ENCODE results near the gene RAE1.

DNA sequence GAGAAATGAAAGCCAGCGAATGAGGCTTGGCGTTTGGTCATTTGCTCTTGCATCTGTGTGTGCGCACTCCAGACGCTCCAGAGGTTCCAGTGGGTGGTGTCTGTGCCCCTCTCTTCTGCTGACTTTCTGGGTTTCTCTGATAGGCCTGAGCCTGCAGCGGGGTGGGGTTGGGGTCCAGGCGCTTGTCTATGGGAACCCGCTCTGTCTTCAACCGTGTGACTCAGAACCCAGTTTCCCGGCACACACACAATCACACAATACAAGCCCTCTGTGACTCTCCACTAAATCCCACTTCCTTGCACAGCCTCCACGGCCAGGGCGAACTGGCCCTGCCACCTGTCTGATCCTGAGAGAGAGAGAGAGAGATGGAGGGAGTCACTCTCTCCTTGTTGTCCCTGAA is 64.7 kb downstream of the RAE1 start:
- TF ChIP-seq, protein P1, sequence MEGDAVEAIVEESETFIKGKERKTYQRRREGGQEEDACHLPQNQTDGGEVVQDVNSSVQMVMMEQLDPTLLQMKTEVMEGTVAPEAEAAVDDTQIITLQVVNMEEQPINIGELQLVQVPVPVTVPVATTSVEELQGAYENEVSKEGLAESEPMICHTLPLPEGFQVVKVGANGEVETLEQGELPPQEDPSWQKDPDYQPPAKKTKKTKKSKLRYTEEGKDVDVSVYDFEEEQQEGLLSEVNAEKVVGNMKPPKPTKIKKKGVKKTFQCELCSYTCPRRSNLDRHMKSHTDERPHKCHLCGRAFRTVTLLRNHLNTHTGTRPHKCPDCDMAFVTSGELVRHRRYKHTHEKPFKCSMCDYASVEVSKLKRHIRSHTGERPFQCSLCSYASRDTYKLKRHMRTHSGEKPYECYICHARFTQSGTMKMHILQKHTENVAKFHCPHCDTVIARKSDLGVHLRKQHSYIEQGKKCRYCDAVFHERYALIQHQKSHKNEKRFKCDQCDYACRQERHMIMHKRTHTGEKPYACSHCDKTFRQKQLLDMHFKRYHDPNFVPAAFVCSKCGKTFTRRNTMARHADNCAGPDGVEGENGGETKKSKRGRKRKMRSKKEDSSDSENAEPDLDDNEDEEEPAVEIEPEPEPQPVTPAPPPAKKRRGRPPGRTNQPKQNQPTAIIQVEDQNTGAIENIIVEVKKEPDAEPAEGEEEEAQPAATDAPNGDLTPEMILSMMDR (IDR thresholded peaks at IDR 0.05; ENCODE audit: extremely low read depth in 1 of 2, insufficient read depth in 1 of 2, low read depth in 1 of 2, low read length in 2 of 2), result no peak
- TF ChIP-seq POLR2A (IDR thresholded peaks at IDR 0.05; ENCODE audit: low read depth, low read length), result no peak
- TF ChIP-seq EZH2 (IDR thresholded peaks at IDR 0.05; ENCODE audit: borderline replicate concordance, low read depth, low read length, severe bottlenecking), result no peak
- no peak for TF ChIP-seq POLR2AphosphoS5 (IDR thresholded peaks at IDR 0.05; ENCODE audit: insufficient read depth, low read depth, low read length)
- no peak for TF ChIP-seq GATA2 (IDR thresholded peaks at IDR 0.05; ENCODE audit: insufficient read depth, insufficient read length, low read depth, low read length)
- no peak for TF ChIP-seq MYC (IDR thresholded peaks at IDR 0.05; ENCODE audit: low read depth, low read length)
